ENCODE results near the gene LOX.

GRCh38 chr5:122019919-122020590 lies 58.0 kb downstream of the LOX start:
- no peak for TF ChIP-seq CTCF (IDR thresholded peaks at IDR 0.05)
- TF ChIP-seq POLR2A (IDR thresholded peaks at IDR 0.05) = no peak
